ENCODE results near the gene CPTP.
A peak's percentile ranks its signal among the peaks of the same experiment; 100 is the strongest.
"Not testable (repeated sequence)": the region's sequence is repeated elsewhere in the genome, so short reads cannot be mapped to it uniquely, and the experiment has no call there.

CPTP gene

DNA sequence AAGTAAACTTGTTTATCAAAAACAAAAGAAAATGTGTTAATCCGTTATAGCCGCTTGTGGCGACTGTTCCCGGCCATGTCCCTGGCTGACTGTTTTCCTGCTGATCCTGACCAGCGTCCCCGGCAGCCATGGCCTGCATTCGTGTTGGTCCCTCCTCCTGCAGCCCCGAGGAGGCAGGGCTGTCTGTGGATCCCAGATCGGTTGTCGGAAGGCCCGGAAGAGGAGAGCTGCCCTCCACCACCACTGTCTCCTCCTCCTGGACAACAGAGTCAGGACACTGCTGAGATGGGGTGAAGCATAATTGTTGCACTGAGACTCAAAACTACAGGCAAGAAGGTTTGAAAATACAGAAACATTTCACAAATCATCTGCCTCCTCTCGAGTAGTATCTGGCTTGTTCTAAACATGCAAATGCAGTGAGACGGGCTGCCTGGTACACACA, 37.4 kb downstream of the CPTP start:
- H3K27ac ChIP-seq (ENCODE audit: low read depth, low read length), result peak overlapping the region; percentile 64
- H3K36me3 ChIP-seq (ENCODE audit: control insufficient read depth in 5 of 5, insufficient read depth in 5 of 5, low read length in 5 of 5), result no peaks in the 10 kb centered on the region
- H3K4me3 ChIP-seq (ENCODE audit: low read depth in 1 of 5, low read length in 5 of 5), result peak overlapping the region in 4 of 5 donors; percentile 5 to 42 (median 19)
- H3K9ac ChIP-seq (ENCODE audit: low read length in 5 of 5), result peak overlapping the region in 2 of 5 donors; percentile 48 to 56
- H3K27me3 ChIP-seq (ENCODE audit: control insufficient read depth in 5 of 5, insufficient read depth in 4 of 5, low read length in 5 of 5), result peaks cover 0 to 5% (median 0%) of the 10 kb centered on the region in 5 donors
- H3K4me1 ChIP-seq (ENCODE audit: control insufficient read depth in 5 of 5, insufficient read depth in 5 of 5, low read length in 5 of 5), result peaks cover 3 to 52% (median 48%) of the 10 kb centered on the region in 5 donors
- H3K9me3 ChIP-seq (ENCODE audit: control insufficient read depth in 5 of 5, low read length in 5 of 5), result peaks cover 0 to 6% (median 0%) of the 10 kb centered on the region in 5 donors

DNA sequence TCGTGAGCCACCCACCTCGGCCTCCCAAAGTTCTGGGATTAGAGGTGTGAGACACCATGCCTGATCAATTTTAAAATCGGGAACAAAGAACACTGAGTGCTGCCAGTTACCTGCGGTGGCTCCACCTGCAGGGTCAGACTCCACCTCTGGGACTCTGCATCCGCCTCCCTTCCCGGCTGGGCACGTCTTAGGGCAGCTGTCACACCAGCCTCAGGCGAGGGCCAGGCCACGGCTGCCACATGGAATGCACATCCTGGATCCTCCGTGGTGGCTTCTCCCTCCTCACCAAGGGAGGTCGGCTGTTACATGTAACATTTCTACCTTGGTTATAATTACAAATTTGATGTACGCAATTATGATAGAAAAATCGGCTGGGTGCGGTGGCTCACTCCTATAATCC, 39.7 kb downstream of the CPTP start:
- peaks cover 0 to 10% (median 0%) of the 10 kb centered on the region in 5 donors for H3K9me3 ChIP-seq (ENCODE audit: control insufficient read depth in 5 of 5, low read length in 5 of 5)
- H3K36me3 ChIP-seq (ENCODE audit: control insufficient read depth in 5 of 5, insufficient read depth in 5 of 5, low read length in 5 of 5), result no peaks in the 10 kb centered on the region
- H3K27ac ChIP-seq (ENCODE audit: low read depth, low read length), result no peak overlapping the region
- H3K4me3 ChIP-seq (ENCODE audit: low read depth in 1 of 5, low read length in 5 of 5), result no peak overlapping the region
- no peaks in the 10 kb centered on the region for H3K27me3 ChIP-seq (ENCODE audit: control insufficient read depth in 5 of 5, insufficient read depth in 4 of 5, low read length in 5 of 5)
- H3K4me1 ChIP-seq (ENCODE audit: control insufficient read depth in 5 of 5, insufficient read depth in 5 of 5, low read length in 5 of 5), result peaks cover 3 to 32% (median 30%) of the 10 kb centered on the region in 5 donors
- H3K9ac ChIP-seq (ENCODE audit: low read length in 5 of 5), result no peak overlapping the region

DNA sequence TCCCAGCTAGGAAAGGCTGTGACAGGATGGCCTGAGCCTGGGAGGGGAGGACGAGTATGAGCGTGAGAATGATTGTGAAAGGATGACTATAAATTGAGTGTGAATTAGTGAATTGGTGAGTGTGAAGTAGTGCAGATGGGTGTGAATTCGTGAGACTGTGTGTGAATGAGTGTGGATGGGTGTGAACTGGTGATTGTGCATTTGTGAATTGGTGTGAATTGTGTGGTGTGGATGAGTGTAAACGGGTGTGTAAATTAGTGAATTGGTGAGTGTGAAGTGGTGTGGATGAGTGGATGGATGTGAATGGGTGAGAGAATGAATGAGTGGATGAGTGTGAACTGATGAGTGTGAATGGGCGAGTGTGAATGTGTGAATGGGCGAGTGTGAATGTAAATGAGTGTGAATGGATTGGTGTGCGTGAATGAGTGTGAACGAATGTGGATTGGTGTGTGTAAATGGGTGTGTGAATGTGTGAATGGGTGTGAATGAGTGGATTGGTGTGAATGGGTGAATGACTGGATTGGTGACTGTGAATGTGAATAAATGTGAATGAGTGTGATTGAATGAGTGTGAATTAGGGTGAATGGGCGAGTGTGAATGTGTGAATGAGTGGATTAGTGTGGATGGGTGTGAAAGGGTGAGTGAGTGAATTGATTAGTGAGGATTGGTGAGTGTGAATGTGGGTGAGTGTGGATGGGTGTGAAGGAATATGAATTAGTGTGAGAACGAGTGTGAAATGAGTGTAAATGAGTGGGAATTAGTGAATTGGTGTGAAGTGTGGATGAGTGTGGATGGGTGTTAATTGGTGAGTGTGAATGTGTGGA, 41.5 kb downstream of the CPTP start:
- Histone ChIP-seq H3K36me3 (ENCODE audit: control insufficient read depth in 5 of 5, insufficient read depth in 5 of 5, low read length in 5 of 5) (no peaks in the 10 kb centered on the region), H3K27me3 (ENCODE audit: control insufficient read depth in 5 of 5, insufficient read depth in 4 of 5, low read length in 5 of 5) (no peaks in the 10 kb centered on the region), H3K4me1 (ENCODE audit: control insufficient read depth in 5 of 5, insufficient read depth in 5 of 5, low read length in 5 of 5) (peaks cover 0 to 13% (median 12%) of the 10 kb centered on the region in 5 donors), H3K9ac (ENCODE audit: low read length in 5 of 5) (no peak overlapping the region), H3K27ac (ENCODE audit: low read depth, low read length) (no peak overlapping the region), H3K9me3 (ENCODE audit: control insufficient read depth in 5 of 5, low read length in 5 of 5) (peaks cover 0 to 10% (median 0%) of the 10 kb centered on the region in 5 donors), H3K4me3 (ENCODE audit: low read depth in 1 of 5, low read length in 5 of 5) (no peak overlapping the region)

DNA sequence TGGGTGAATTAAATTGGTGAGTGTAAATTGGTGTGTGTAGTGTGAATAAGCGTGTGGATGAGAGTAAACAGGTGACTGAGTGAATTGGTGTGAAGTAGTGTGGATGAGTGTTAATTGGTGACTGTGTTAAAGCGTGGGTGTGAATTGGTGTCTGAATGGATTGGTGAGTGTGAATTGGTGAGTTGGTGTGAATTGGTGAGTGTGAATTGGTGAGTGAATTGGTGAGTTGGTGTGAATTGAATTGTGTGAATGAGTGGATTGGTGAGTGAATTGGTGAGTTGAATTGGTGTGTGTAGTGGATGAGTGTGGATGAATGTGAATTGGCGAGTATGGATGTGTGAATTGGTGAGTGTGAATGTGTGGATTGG, 42.1 kb downstream of the CPTP start:
- H3K9ac ChIP-seq (ENCODE audit: low read length in 5 of 5), result no peak overlapping the region
- H3K36me3 ChIP-seq (ENCODE audit: control insufficient read depth in 5 of 5, insufficient read depth in 5 of 5, low read length in 5 of 5), result no peaks in the 10 kb centered on the region
- peaks cover 0 to 10% (median 0%) of the 10 kb centered on the region in 5 donors for H3K9me3 ChIP-seq (ENCODE audit: control insufficient read depth in 5 of 5, low read length in 5 of 5)
- no peak overlapping the region for H3K4me3 ChIP-seq (ENCODE audit: low read depth in 1 of 5, low read length in 5 of 5)
- H3K27me3 ChIP-seq (ENCODE audit: control insufficient read depth in 5 of 5, insufficient read depth in 4 of 5, low read length in 5 of 5), result no peaks in the 10 kb centered on the region
- peaks cover 0 to 12% (median 10%) of the 10 kb centered on the region in 5 donors for H3K4me1 ChIP-seq (ENCODE audit: control insufficient read depth in 5 of 5, insufficient read depth in 5 of 5, low read length in 5 of 5)
- no peak overlapping the region for H3K27ac ChIP-seq (ENCODE audit: low read depth, low read length)

DNA sequence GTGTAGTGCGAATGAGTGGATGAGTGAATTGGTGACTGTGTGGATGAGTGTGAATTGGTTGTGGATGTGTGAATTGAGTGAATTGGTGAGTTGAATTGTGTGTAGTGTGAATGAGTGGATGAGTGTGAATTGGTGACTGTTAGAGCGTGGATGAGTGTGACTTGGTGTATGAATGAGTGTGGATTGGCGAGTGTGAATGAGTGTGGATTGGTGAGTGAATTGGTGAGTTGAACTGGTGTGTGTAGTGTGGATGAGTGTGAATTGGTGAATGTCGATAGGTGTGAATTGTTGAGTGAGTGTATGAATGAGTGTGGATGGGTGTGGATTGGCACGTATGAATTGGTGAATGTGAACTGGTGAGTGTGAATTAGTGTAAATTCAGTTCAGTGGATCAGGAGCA, 42.7 kb downstream of the CPTP start:
- no peak overlapping the region for H3K27ac ChIP-seq (ENCODE audit: low read depth, low read length)
- no peak overlapping the region for H3K9ac ChIP-seq (ENCODE audit: low read length in 5 of 5)
- peaks cover 0 to 10% (median 0%) of the 10 kb centered on the region in 5 donors for H3K9me3 ChIP-seq (ENCODE audit: control insufficient read depth in 5 of 5, low read length in 5 of 5)
- peaks cover 0 to 12% (median 11%) of the 10 kb centered on the region in 5 donors for H3K4me1 ChIP-seq (ENCODE audit: control insufficient read depth in 5 of 5, insufficient read depth in 5 of 5, low read length in 5 of 5)
- H3K36me3 ChIP-seq (ENCODE audit: control insufficient read depth in 5 of 5, insufficient read depth in 5 of 5, low read length in 5 of 5), result no peaks in the 10 kb centered on the region
- no peaks in the 10 kb centered on the region for H3K27me3 ChIP-seq (ENCODE audit: control insufficient read depth in 5 of 5, insufficient read depth in 4 of 5, low read length in 5 of 5)
- H3K4me3 ChIP-seq (ENCODE audit: low read depth in 1 of 5, low read length in 5 of 5), result no peak overlapping the region

DNA sequence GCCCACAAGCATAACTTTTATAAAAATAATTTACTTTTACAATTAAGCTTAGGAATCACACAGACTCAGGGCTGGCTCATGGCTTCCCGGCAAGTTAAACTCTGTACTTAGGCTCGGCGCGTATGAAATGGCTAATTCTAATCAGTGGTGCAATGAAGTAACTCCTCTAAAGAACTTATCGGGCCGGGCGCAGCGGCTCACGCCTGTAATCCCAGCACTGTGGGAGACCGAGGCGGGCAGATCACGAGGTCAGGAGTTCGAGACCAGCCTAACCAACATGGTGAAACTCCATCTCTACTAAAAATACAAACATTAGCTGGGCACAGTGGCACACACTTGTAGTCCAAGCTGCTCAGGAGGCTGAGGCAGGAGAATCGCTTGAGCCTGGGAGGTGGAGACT, 45.5 kb downstream of the CPTP start:
- H3K27ac ChIP-seq (ENCODE audit: low read depth, low read length); H3K4me3 ChIP-seq (ENCODE audit: low read depth in 1 of 5, low read length in 5 of 5); H3K9me3 ChIP-seq (ENCODE audit: control insufficient read depth in 5 of 5, low read length in 5 of 5); H3K27me3 ChIP-seq (ENCODE audit: control insufficient read depth in 5 of 5, insufficient read depth in 4 of 5, low read length in 5 of 5); H3K9ac ChIP-seq (ENCODE audit: low read length in 5 of 5); H3K36me3 ChIP-seq (ENCODE audit: control insufficient read depth in 5 of 5, insufficient read depth in 5 of 5, low read length in 5 of 5): not testable (repeated sequence)
- H3K4me1 ChIP-seq (ENCODE audit: control insufficient read depth in 5 of 5, insufficient read depth in 5 of 5, low read length in 5 of 5), result peaks cover 3 to 33% (median 29%) of the 10 kb centered on the region in 5 donors

DNA sequence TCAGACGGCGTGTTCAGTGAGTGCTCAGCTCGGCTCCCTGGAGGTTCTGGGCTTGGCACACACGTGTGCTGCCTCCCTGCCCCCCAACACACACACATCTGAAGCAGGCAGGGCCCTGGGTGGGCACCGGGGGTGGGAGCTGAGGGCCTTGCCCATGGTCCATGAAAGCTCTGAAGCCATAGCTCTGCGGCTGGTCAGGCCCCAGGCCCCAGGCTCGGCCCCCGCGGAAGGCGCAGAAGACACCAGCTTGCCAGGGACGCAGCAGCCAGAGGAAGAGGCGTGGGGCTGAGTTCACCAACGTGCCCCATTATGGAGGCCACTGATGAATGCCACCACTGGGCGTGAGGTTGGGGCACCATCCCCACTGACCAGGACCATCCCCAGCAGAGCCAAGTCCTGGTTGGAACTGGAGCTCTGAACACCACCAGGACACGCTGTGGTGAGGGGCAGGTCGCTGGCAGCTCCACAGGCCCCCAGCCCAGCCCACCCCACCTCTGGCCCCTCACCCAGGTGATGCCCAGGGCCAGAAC, 46.2 kb downstream of the CPTP start:
- H3K27me3 ChIP-seq (ENCODE audit: control insufficient read depth in 5 of 5, insufficient read depth in 4 of 5, low read length in 5 of 5), result no peaks in the 10 kb centered on the region
- H3K4me3 ChIP-seq (ENCODE audit: low read depth in 1 of 5, low read length in 5 of 5), result no peak overlapping the region
- peaks cover 0 to 10% (median 0%) of the 10 kb centered on the region in 5 donors for H3K9me3 ChIP-seq (ENCODE audit: control insufficient read depth in 5 of 5, low read length in 5 of 5)
- no peak overlapping the region for H3K27ac ChIP-seq (ENCODE audit: low read depth, low read length)
- H3K4me1 ChIP-seq (ENCODE audit: control insufficient read depth in 5 of 5, insufficient read depth in 5 of 5, low read length in 5 of 5), result peaks cover 3 to 36% (median 30%) of the 10 kb centered on the region in 5 donors
- no peak overlapping the region for H3K9ac ChIP-seq (ENCODE audit: low read length in 5 of 5)
- H3K36me3 ChIP-seq (ENCODE audit: control insufficient read depth in 5 of 5, insufficient read depth in 5 of 5, low read length in 5 of 5), result peaks cover 0 to 9% (median 8%) of the 10 kb centered on the region in 5 donors

DNA sequence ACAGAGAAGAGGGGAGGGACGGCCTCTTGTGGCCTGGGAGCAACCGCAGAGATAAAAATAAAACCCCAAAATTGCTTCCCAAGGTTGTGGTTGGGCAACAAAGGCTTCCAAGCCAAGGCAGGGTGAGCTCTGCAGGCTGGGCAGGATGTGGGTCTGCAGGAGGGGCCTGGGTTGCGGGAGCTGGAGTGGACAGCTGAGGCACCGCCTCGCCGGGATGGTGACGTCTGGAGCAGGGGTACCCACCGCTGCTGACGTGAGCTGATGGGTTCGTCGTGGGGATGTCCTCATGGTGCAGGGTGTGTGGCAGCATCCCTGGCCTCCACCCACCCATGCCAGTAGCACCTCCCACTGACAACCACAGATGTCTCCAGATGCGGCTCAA, 46.8 kb downstream of the CPTP start:
- Histone ChIP-seq H3K9ac (ENCODE audit: low read length in 5 of 5) (peak overlapping the region in 1 of 5 donors; percentile 30), H3K36me3 (ENCODE audit: control insufficient read depth in 5 of 5, insufficient read depth in 5 of 5, low read length in 5 of 5) (peaks cover 0 to 9% (median 8%) of the 10 kb centered on the region in 5 donors), H3K4me1 (ENCODE audit: control insufficient read depth in 5 of 5, insufficient read depth in 5 of 5, low read length in 5 of 5) (peaks cover 3 to 41% (median 35%) of the 10 kb centered on the region in 5 donors), H3K4me3 (ENCODE audit: low read depth in 1 of 5, low read length in 5 of 5) (no peak overlapping the region), H3K9me3 (ENCODE audit: control insufficient read depth in 5 of 5, low read length in 5 of 5) (peaks cover 0 to 10% (median 0%) of the 10 kb centered on the region in 5 donors), H3K27me3 (ENCODE audit: control insufficient read depth in 5 of 5, insufficient read depth in 4 of 5, low read length in 5 of 5) (no peaks in the 10 kb centered on the region), H3K27ac (ENCODE audit: low read depth, low read length) (no peak overlapping the region)

DNA sequence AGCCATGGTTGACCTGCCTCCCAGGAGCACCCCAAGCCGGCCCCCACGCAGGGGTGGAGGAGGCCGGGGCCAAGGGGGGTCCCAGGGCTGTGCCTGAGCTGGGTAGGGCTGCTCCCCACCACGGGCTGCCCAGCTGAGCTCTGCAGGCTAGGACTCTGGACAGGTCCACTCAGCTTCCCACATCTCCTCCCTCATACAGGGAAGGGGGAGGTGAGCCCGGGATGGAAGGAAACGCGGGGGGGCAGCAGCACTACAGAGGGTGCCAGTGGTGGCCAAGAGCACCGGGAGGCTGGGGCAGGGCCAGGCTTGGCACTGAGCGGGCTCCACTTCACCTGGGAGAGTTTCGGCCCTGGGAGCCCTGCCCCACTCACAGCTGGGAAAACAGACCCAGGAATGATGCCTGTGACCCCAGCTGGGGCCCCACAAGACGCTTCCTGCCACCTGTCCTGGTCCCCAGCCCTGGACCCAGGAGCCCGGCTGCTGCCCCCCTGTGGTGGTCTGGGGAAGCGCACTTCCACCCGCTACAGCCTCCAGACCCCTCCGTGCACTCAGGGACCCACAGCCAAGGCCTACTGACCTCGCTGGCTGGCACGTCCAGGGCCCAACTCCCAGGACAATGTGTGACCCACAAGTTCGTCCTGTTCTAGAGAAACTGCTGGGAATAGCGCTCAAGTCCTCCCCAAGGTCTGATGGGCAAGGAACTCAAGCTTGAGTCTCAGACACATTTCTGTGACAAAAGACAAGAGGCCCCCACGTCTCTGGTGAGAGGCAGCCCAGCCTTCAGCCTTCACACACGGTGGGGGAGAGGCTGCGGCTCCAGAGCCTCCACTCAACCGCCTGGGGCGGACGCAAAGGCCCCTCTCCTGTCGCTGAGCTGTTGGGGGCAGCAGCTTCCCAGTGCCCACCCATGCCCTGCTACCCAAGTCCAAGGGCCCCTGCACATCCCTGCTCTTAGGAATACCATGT, 47.4 kb downstream of the CPTP start:
- Histone ChIP-seq H3K36me3 (ENCODE audit: control insufficient read depth in 5 of 5, insufficient read depth in 5 of 5, low read length in 5 of 5) (peaks cover 0 to 9% (median 8%) of the 10 kb centered on the region in 5 donors), H3K9me3 (ENCODE audit: control insufficient read depth in 5 of 5, low read length in 5 of 5) (peaks cover 0 to 4% (median 0%) of the 10 kb centered on the region in 5 donors), H3K27me3 (ENCODE audit: control insufficient read depth in 5 of 5, insufficient read depth in 4 of 5, low read length in 5 of 5) (no peaks in the 10 kb centered on the region), H3K4me1 (ENCODE audit: control insufficient read depth in 5 of 5, insufficient read depth in 5 of 5, low read length in 5 of 5) (peaks cover 3 to 41% (median 35%) of the 10 kb centered on the region in 5 donors), H3K4me3 (ENCODE audit: low read depth in 1 of 5, low read length in 5 of 5) (no peak overlapping the region), H3K27ac (ENCODE audit: low read depth, low read length) (no peak overlapping the region), H3K9ac (ENCODE audit: low read length in 5 of 5) (peak overlapping the region in 1 of 5 donors; percentile 30)

Measured in subcutaneous abdominal adipose tissue (tissue), 5 donors.